ENCODE data around the gene AMER3. TPM values are rescaled to one million over a fixed set of nuclear protein-coding genes. Genes with fewer than 3 reads are reported as not detected.

AMER3 gene
- total and polyA plus RNA-seq, 4 donors = not detected

GRCh38 chr2:130807659-130808385, 52.5 kb downstream of the AMER3 start:
- DNase-seq (ENCODE audit: low spot score) = no peak
- peaks cover 0 to 6% (median 0%) of the 10 kb centered on the region in 4 donors for H3K27me3 ChIP-seq (ENCODE audit: control insufficient read depth in 4 of 4, insufficient read depth in 4 of 4, low read length in 3 of 4)
- 64% methylated on average over 14 of the region's 14 CpGs for WGBS
- H3K9me3 ChIP-seq (ENCODE audit: control insufficient read depth in 4 of 4, low read length in 3 of 4) = no peaks in the 10 kb centered on the region
- TF ChIP-seq ATF3 (IDR thresholded peaks at IDR 0.05) (no peak), JUND (IDR thresholded peaks at IDR 0.05) (no peak), TAF1 (conservative IDR thresholded peaks at IDR 0.05) (no peak), EGR1 (IDR thresholded peaks at IDR 0.05; ENCODE audit: low read depth in 2 of 2) (no peak), NR2F2 (IDR thresholded peaks at IDR 0.05) (no peak), HNF4A (conservative IDR thresholded peaks at IDR 0.05) (no peak)
- no peak overlapping the region for H3K9ac ChIP-seq (ENCODE audit: low read depth in 1 of 2, low read length in 2 of 2)
- no peak overlapping the region for H3K27ac ChIP-seq (ENCODE audit: low read depth in 1 of 2, low read length in 2 of 2)
- no peaks in the 10 kb centered on the region for H3K36me3 ChIP-seq (ENCODE audit: control insufficient read depth in 4 of 4, insufficient read depth in 3 of 4, low read depth in 1 of 4, low read length in 3 of 4)
- H3K4me3 ChIP-seq (ENCODE audit: low read depth in 1 of 3, low read length in 3 of 3) = no peak overlapping the region
- no peaks in the 10 kb centered on the region for H3K4me1 ChIP-seq (ENCODE audit: control insufficient read depth in 4 of 4, insufficient read depth in 4 of 4, low read length in 3 of 4)

- TF ChIP-seq EGR1 (IDR thresholded peaks at IDR 0.05; ENCODE audit: low read depth in 2 of 2) = no peak
- TF ChIP-seq FOXA2 (IDR thresholded peaks at IDR 0.05) = no peak
- TF ChIP-seq RXRA (IDR thresholded peaks at IDR 0.05) = no peak
- no peak for TF ChIP-seq ATF3 (IDR thresholded peaks at IDR 0.05)
- TF ChIP-seq ZBTB33 (IDR thresholded peaks at IDR 0.05) = no peak
- TF ChIP-seq HNF4A (conservative IDR thresholded peaks at IDR 0.05) = no peak
- TF ChIP-seq NR2F2 (IDR thresholded peaks at IDR 0.05) = no peak
- no peak for TF ChIP-seq GABPA (IDR thresholded peaks at IDR 0.05 in 1 of 2, conservative IDR thresholded peaks at IDR 0.05 in 1 of 2)
- TF ChIP-seq FOXA1 (IDR thresholded peaks at IDR 0.05) = no peak
- no peak for TF ChIP-seq CTCF (IDR thresholded peaks at IDR 0.05; ENCODE audit: low read depth, low read length, missing input control)
- 81% methylated on average over 12 of the region's 12 CpGs for WGBS
- peaks cover 0 to 6% (median 0%) of the 10 kb centered on the region in 4 donors for H3K27me3 ChIP-seq (ENCODE audit: control insufficient read depth in 4 of 4, insufficient read depth in 4 of 4, low read length in 3 of 4)
- H3K4me1 ChIP-seq (ENCODE audit: control insufficient read depth in 4 of 4, insufficient read depth in 4 of 4, low read length in 3 of 4) = no peaks in the 10 kb centered on the region
- no peak for DNase-seq (ENCODE audit: low spot score)
- H3K9me3 ChIP-seq (ENCODE audit: control insufficient read depth in 4 of 4, low read length in 3 of 4) = no peaks in the 10 kb centered on the region
- H3K36me3 ChIP-seq (ENCODE audit: control insufficient read depth in 4 of 4, insufficient read depth in 3 of 4, low read depth in 1 of 4, low read length in 3 of 4) = no peaks in the 10 kb centered on the region
- no peak overlapping the region for H3K27ac ChIP-seq (ENCODE audit: low read depth in 1 of 2, low read length in 2 of 2)
- H3K4me3 ChIP-seq (ENCODE audit: low read depth in 1 of 3, low read length in 3 of 3) = no peak overlapping the region
- no peak overlapping the region for H3K9ac ChIP-seq (ENCODE audit: low read depth in 1 of 2, low read length in 2 of 2)
Measured at GRCh38 chr2:130808482-130809268, 53.3 kb downstream of the AMER3 start.

All from liver (tissue), 9 donors.